Endometrial microvascular endothelial cells (primary cell): ENCODE results near the gene LEFTY2. TPM values are rescaled to one million over a fixed set of nuclear protein-coding genes. Genes with fewer than 3 reads are reported as not detected.
"Not testable (repeated sequence)": the region's sequence is repeated elsewhere in the genome, so short reads cannot be mapped to it uniquely, and the experiment has no call there.

Experiments used
- in situ Hi-C: cut with HindIII; loops from 2 replicates; pipeline ENCODE4 v1.10.0; 2017; ENCODE audit warnings: low sequenced_read_pairs, low pct_unique_long_range_greater_than_20kb; ENCODE audit errors: inconsistent ontology term
- total RNA-seq: library from RNA; depleted of rRNA; stranded (reverse); fragments of >200 nt; gene quantifications from one replicate; pipeline ENCODE4 v1.2.3, GENCODE V29; 2015; ENCODE audit errors: inconsistent ontology term

LEFTY2 gene
- total RNA-seq, 1 donor from 2014 or later = not detected

DNA sequence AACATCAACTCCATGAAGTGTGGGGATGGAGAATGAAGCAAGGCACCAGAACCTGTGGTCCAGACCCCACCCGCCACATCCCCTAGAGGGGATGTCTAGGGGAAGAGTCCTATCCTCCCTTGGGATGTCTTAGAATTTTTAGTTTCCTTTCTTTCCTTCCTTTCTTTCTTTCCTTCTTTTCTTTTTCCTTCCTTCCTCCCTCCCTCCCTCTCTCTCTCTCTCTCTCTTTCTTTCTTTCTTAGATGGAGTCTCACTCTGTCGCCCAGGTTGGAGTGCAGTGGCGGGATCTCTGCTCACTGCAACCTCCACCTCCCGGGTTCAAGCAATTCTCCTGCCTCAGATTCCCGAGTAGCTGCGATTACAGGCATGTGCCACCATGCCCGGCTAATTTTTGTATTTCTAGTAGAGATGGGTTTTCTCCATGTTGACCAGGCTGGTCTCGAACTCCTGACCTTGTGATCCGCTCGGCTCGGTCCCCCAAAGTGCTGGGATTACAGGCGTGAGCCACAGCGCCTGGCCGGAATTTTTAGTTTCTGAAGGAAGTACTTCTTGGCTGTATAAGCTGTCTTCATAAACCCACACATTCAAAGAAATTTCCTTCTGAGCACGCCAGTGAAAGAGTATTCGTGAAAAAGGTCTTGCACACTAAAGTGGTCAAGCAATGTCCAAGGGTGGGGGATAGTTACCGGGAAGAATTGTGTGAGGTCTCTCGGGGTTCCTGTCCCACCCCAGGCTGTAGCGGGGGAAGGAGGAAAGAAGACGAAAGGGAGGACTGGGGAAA, 20.8 kb upstream of the LEFTY2 start:
- in situ Hi-C loops = no loop called here

GRCh38 chr1:225958041-225958440, 17.0 kb upstream of the LEFTY2 start:
- in situ Hi-C loops = no loop called here

GRCh38 chr1:225954753-225955152, 13.7 kb upstream of the LEFTY2 start:
- in situ Hi-C loops = no loop called here

- in situ Hi-C loops = no loop called here
Observed at GRCh38 chr1:225953315-225953714, 12.3 kb upstream of the LEFTY2 start.

GRCh38 chr1:225950905-225951497, 10.0 kb upstream of the LEFTY2 start:
- in situ Hi-C loops = no loop called here

GRCh38 chr1:225949041-225949440, 8.0 kb upstream of the LEFTY2 start:
- in situ Hi-C loops = no loop called here

- in situ Hi-C loops = no loop called here
Observed at GRCh38 chr1:225946803-225947202, 5.8 kb upstream of the LEFTY2 start.

DNA sequence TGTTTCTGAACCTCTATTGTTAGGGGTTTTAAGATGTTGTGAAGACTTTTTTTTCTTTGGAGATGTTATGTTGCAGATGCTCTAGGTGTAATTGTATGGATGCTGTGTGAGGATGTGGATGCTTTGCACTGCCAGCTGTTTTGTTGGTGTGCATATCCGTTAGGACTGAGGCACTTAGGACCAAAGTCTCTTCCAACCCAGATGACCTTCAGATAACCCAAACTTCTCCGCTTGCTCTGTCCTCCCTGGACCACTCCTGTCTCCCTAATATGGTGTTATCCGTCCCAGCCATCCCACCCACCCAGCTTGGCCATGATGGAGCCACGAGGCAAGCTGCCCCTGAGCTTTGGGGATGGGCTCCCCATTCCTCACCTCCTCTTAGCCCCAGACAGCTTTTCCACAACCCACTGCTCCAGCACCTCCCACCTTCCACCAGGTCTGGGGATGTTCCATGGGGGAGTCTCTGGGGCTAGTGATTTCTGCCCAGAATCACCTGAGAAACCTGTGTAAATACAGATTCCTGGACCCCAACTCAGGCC, 5.1 kb upstream of the LEFTY2 start:
- in situ Hi-C loops = no loop called here

DNA sequence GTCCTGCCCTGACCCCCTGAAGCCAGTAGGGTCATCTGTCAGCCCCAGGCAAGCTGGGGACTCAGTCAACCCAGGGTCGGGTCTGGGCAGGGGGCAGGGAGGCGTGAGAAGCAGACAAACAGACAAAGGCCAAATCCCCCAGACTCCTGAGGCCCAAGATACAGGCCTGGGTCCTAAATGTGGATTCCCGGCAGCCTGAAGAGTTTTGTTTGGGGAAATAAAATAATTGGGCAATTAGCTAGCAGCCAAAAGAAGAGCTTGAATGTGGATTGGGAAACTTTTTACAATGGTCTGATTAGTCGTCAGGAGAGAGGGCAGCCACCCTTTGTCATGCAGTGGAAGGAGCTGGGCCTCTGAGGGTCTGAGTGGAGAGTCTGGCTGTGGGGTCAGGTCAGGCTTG, 4.5 kb upstream of the LEFTY2 start:
- in situ Hi-C loops = no loop called here

GRCh38 chr1:225944951-225945350, 3.9 kb upstream of the LEFTY2 start:
- in situ Hi-C loops = no loop called here

DNA sequence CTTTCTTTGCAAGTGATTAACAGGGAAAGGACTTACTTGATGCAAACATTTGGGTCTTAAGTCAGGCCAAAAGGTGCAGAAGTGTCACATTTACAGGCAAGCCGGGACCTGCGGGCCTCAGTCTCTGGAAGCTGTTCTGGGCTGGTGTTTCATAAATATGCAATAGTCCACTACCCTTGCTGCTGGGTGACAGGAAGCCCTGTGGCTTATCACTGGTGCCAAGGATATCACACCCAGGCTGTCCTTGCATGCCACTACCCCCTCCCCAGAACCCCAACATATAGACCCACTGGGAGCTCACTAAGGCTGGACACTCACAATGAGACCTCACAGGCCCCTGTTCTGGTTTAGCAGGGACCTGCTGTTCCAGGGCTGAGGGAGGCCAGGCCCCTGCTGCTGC, 3.4 kb upstream of the LEFTY2 start:
- in situ Hi-C loops = no loop called here

DNA sequence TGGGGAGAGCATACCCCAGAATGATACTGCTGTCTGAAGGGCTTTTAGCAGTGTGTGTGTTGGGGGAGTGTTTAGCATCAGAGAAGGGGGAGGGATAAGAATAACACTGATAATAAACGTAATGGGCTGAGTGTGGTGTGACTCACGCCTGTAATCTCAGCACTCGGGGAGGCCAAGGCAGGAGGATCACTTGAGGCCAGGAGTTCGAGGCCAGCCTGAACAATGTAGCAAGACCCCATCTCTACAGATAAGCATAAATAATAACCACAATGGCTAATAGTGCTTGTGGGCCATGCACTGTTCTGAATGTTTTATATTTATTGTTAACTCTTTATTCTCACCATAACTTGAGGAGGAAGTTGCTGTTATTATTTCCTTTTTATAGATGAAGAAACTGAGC, 2.6 kb upstream of the LEFTY2 start:
- in situ Hi-C loops = no loop called here

DNA sequence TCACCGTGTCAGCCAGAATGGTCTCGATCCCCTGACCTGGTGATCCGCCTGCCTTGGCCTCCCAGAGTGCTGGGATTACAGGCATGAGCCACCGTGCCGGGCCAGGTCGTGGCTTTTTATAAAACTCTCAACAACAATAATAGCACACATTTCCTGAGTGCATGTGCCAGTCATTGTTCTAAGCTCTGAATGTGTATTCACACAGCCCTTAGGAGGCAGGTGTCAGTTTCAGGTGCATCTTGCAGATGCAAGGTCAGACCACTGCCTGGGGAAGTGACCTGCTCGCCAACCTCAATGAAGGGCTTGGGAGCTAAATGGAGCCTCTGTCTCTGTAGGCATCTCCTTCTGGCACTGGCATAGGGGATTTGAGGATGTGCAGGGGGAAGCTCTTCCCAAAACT, 1.6 kb upstream of the LEFTY2 start:
- in situ Hi-C loops = no loop called here

GRCh38 chr1:225941942-225942222, 862 bp upstream of the LEFTY2 start:
- in situ Hi-C loops = no loop called here

GRCh38 chr1:225940385-225941151, 452 bp downstream of the LEFTY2 start:
- in situ Hi-C loops = no loop called here

DNA sequence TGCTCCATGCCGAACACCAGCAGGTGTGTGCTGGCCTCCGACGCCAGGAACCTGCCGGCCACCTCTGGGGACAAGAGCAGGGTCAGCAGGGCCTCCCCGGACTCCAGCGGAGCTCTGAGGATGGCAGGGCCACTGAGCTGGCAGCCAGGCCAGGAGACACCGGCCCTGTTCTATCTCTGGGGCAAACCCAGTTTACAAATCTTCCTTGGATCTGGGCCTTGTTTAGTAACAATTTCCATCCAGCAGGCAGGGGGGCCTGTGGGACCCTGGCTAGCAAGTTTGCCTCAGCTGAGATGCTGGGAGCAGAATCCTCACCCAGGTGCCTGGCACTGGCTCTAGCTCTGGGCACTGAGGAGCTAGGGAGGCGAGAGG, 1.1 kb downstream of the LEFTY2 start:
- in situ Hi-C loops = not testable (repeated sequence)

GRCh38 chr1:225939097-225939938, 1.7 kb downstream of the LEFTY2 start:
- in situ Hi-C loops = not testable (repeated sequence)

DNA sequence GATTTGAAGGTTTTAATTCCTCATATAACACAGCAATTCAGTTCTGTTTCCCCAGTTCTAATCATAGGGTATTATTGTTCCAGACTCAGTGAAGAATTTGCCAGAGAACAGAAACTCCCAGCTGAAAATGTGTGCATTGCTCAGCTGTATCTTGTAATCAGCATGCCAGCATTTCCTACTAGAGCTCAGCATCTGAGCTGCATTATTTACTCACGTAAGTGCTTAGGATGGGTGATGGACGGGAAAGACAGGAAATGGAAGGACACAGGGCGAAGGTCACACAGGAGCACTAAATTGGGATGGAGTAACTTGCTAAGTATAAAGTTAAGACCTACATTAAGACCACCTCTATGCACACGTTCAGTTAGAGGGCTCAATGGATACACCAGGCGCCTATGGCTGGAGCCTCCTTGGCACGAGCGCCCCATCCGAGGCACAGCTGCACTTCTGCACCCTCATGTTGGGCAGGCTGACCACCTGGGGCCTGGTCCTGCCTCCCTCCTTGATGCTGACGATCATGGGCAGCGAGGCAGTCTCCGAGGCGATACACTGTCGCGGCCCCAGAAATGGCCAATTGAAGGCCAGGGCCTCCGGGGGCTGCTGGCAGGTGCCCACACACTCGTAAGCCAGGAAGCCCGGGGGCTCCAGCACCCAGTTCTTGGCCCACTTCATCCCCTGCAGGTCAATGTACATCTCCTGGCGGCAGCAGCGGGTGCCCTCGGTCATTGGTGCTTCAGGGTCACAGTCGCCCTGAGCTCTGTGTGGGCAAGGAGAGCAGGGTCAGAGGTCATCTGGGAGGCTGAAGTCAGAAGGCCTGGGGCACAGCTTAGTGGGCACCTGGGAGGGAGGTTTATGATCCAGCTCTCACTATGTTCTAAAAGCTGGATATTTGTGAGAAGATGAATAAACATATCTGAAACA, 3.7 kb downstream of the LEFTY2 start:
- in situ Hi-C loops = no loop called here
